NCI-H1105 (cell line): ENCODE data around the gene ENOSF1.

Source experiments
- DNase-seq: peaks from one replicate; lab custom pipeline; 2025; lab: John Stamatoyannopoulos, UW

Gene ENOSF1

DNA sequence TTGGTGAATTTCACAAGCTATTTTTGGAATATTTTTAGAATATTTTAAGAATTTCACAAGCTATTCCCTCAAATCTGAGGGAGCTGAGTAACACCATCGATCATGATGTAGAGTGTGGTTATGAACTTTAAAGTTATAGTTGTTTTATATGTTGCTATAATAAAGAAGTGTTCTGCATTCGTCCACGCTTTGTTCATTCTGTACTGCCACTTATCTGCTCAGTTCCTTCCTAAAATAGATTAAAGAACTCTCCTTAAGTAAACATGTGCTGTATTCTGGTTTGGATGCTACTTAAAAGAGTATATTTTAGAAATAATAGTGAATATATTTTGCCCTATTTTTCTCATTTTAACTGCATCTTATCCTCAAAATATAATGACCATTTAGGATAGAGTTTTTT is 39.1 kb downstream of the ENOSF1 start:
- no peak for DNase-seq

DNA sequence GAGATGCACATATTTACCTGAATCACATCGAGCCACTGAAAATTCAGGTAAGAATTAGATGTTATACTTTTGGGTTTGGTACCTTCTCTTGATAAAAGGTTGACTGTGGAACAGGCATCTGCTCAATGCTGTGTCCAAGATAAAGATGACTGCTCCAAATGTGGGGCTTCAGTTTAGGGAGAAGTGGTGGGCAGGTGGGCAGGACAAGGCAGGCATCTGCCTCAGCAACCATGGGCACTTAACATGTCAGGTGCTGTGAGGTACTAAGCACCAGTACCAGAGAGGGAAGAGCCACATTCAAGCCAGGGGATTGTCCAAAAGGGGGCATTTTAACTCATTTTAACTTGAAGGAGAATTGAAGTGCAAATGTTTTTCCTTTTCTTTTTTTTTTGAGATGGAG is 41.0 kb downstream of the ENOSF1 start:
- no peak for DNase-seq

DNA sequence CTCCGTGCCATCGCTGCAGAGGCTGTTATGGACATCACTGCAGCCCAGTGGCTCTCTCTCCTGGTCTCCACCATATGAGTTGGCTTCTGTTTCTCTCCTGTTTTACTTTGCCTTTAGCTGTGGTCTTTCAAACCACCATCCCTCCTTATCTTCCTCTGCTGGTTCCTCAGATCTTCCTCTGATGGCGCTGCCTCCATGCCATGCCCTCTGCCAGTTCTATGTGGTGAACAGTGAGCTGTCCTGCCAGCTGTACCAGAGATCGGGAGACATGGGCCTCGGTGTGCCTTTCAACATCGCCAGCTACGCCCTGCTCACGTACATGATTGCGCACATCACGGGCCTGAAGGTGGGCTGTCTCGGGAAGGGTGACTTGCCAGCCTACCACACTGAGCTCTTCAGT is 41.9 kb downstream of the ENOSF1 start:
- no peak for DNase-seq

DNA sequence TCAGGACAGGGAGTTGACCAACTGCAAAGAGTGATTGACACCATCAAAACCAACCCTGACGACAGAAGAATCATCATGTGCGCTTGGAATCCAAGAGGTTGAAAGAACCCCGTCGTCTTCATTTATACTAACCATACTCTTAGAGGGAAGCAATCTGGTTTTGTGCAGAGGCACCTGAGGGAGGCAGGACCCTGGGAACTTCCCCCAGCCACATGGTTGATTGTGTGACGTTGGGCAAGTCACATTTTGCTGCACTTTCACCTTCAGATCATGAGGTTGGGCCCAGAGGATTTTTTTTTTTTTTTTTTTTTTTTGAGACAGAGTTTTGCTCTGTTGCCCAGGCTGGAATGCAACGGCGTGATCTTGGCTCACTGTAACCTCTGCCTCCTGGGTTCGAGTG is 43.4 kb downstream of the ENOSF1 start:
- DNase-seq, result no peak

DNA sequence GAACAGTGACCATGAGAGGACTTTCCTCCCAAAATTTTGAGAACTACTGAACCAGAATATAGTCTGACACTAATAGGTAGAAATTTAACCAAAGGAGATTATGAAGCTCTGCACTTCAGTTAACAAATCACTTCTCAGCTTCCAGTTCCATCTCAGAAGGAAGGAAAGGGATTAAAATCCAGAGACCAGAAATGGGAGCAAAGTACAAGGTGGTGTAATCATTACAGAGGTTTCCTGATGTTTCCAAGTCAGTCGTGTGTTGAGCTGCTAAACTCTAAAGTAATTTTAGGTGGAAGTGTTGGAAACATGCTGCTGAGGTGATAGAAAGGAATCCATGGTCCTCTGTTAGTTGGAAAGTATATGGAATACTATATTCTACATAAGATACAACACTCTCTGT is 44.2 kb downstream of the ENOSF1 start:
- DNase-seq, result no peak

DNA sequence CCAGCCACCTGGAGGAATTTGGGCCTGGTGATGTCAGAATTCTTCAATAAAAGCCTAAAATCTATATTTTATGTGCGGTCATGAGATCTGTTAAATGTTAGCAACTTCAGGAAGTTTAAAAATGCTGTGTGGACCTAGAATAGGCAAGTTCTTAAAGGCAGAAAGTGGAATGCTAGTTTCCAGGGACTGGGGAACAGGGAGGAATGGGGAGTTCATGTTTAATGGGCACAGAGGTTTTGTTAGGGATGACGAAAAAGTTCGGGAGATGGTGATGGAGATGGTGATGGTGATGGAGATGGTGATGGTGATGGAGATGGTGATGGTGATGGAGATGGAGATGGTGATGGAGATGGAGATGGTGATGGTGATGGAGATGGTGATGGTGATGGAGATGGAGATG is 45.8 kb downstream of the ENOSF1 start:
- DNase-seq, result no peak

DNA sequence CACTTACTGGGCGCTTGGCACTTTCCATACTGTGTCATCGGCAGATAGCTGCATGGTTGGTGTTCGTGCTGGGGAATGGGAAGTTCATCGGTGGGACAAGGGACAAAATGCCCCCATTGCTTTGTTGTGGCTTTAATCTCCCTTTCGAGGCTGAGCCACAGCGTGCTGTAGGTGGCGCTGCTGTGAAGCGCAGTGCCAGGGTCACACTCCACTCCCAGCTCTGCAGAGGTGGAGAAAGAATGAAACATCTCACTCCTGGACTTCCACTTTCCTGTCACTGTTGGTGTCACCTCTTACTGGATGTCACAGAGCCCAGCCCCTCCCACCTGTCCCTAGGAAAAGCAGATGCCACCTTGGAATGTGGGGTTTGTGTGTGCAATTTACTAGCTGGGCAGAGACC is 46.3 kb downstream of the ENOSF1 start:
- DNase-seq, result no peak

DNA sequence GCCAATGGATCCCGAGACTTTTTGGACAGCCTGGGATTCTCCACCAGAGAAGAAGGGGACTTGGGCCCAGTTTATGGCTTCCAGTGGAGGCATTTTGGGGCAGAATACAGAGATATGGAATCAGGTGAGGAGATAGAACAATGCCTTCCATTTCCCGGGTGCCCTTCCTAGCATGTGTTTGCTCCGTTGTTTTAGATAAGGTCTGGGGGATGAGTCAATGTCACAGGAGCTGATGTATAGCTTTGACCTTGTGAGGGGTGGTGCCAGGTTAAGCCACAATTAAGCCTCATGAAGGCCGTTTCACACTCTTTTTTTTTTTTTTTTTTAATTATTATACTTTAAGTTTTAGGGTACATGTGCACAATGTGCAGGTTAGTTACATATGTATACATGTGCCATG is 50.2 kb downstream of the ENOSF1 start:
- DNase-seq, result no peak

DNA sequence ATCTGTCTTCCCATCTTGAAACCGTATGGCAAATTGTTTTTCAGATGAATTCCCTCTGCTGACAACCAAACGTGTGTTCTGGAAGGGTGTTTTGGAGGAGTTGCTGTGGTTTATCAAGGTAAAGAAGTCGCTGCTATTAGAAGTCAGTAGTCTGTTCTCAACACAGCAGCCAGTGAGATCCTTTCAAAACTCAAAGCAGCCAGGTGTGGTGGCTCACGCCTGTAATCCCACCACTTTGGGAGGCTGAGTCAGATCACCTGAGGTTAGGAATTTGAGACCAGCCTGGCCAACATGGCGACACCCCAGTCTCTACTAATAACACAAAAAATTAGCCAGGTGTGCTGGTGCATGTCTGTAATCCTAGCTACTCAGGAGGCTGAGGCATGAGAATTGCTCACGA is 52.8 kb downstream of the ENOSF1 start:
- DNase-seq, result no peak

DNA sequence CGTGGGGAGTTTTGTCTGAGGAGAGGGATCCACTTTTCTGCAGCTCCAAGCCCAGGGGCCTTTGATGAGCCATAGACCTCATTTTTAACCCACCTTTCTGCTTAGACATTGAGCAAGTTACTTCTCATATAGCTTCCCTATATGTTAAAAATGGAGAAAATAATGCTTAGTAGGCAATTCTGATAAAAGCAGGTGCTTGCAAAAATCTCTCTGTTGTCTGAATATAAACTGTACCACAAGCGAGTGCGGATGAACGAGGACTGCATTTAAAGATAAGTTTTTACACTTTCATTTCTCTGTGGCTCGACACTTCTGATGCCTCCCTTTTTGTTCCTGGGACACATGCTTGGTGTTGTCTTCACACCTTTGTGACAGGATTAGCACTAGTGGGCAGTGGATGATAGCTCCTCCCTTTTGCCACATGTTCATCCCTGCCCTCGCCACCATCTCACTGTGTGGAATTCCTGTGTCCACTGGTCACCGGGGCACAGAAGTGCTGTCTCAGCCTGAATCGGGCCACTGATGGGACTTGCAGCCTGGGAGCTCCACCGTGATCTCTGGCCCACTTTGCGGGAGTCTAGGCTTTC is 53.4 kb downstream of the ENOSF1 start:
- DNase-seq, result no peak

DNA sequence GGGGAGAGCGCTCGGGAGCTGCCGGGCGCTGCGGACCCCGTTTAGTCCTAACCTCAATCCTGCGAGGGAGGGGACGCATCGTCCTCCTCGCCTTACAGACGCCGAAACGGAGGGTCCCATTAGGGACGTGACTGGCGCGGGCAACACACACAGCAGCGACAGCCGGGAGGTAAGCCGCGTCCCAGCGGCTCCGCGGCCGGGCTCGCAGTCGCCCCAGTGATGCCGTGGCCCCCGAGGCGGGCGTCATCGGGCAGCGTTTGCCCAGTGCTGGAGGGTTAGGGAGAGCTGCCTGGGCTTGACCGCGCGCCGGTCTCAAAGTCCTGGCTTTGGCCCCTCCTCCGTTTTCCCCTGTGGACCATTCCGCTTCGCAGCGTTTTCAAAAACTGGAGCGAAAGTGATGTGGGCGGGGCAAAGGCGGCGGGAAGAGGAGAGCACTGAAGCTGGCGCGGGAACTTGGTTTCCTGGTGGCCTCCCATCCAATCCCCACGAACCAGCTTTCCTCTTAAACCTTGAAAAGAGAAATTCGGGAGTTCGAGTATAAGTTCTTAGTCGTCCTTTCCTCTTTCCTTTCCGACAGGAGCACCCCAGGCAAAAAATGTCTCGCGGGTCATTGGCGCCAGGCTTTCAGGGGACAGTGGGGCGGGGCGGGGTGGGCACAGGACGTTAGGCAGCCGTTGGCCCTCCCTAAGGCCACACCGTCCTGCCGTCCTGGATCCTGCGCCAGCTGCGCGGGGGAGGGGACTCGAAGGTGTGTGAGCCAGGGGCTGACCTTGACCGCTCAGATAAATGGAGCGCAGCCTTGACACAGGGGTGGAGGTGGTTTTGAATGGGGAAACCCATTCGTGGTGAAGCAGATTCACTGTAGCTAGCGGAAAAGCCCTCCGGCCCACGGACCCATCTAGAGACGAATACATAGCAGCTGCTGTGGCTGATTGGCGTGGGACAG is 54.2 kb downstream of the ENOSF1 start:
- peak; percentile 76 for DNase-seq

DNA sequence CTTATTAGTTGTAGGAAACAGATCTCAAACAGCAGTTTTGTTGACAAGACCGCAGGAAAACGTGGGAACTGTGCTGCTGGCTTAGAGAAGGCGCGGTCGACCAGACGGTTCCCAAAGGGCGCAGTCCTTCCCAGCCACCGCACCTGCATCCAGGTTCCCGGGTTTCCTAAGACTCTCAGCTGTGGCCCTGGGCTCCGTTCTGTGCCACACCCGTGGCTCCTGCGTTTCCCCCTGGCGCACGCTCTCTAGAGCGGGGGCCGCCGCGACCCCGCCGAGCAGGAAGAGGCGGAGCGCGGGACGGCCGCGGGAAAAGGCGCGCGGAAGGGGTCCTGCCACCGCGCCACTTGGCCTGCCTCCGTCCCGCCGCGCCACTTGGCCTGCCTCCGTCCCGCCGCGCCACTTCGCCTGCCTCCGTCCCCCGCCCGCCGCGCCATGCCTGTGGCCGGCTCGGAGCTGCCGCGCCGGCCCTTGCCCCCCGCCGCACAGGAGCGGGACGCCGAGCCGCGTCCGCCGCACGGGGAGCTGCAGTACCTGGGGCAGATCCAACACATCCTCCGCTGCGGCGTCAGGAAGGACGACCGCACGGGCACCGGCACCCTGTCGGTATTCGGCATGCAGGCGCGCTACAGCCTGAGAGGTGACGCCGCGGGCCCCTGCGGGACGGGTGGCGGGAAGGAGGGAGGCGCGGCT is 55.0 kb downstream of the ENOSF1 start, which contains the start of gene TYMS:
Gene TYMS (plus strand): TSS at position 343 of the 690 bp plus-strand sequence. CDS start 90 bp downstream, at position 433.
- peak; percentile 59 for DNase-seq

DNA sequence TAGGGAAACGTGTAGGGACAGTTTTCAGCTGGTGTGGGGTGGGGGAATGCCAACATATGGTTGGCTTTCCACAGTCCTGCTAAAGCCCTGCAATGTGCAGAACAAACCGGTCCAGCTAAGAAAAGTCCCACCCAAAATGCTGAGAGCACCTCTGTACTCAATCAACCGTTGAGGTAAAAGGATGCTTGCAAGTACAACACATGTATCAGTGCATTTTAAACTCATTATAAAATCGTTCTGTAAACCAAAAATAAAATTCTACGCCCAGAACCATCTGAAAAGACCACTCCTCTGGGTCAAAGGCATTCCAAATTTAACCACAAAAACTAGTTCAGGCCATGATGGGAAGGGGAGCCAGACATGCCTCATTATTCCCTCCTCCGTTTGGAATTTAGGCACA is 57.0 kb downstream of the ENOSF1 start:
- DNase-seq, result no peak

DNA sequence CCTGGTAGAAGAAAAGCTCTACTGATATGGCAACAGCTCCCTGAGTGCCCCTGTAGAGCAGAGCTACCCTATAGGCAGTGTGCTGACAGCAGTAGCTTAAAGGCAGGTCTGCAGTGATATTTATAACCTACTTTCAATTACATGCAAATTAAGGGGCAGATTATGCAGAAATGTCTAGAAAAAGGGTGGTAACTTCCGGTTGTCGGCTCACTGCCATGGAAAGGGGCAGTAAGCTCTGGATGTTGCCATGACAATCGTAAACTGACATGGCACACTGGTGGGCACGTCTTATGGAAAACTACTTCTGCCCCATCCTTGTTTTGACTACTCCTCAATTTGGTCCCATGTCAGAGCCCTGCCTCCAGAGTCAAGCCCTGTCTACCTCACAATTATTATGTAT is 57.8 kb downstream of the ENOSF1 start:
- DNase-seq, result no peak

DNA sequence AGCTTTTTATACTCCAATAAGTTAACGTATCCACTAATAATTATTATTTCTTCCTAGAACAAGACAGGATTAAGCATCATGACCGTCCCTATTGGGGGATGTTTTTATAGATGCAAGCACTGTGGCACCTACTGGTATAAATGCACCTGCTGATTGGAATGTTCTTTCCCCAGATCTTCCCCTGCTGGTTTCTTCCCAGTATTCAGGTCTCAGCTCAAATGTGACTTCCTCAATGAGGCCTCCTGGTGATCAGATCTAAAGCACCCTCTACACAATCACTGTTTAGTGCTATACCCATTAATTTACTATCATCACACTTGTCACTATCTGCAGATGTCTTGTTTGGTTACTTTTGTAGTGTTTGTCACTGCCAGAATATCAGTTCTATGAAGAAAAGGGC is 58.9 kb downstream of the ENOSF1 start:
- DNase-seq, result no peak

DNA sequence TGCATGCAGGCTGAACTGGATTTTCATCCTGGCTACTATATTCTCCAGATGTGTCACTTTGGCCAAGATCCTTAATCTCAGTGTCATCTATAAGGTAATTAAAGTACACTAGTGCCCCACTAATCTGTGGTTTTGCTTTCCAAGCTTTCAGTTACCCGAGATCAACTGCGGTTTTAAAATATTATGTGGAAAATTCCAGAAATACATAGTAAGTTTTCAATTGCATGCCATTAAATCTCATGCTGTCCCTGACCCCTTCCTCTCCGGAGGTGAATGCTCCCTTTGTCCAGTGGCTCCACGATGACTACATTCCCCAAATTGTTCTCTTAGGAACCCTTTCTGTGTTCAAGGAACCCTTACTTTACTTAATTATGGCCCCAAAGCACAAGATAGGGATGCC is 60.3 kb downstream of the ENOSF1 start:
- no peak for DNase-seq

DNA sequence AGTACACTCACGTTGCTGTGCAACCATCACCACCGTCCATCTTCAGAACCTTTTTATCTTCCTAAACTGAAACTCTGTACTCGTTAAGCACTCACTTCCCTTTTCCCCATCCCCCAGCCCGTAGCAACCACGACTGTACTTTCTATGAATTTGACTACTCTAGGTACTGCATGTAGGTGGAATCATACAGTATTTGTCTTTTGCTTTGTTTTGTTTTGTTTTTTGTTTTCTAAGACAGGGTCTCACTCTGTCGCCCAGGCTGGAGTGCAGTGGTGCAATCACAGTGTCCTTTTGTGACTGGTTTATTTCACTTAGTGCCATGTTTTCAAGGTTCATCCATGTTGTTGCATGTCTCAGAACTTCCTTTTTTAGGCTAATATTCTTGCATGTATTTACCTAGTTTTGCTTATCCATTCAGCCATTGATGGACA is 62.0 kb downstream of the ENOSF1 start:
- no peak for DNase-seq

DNA sequence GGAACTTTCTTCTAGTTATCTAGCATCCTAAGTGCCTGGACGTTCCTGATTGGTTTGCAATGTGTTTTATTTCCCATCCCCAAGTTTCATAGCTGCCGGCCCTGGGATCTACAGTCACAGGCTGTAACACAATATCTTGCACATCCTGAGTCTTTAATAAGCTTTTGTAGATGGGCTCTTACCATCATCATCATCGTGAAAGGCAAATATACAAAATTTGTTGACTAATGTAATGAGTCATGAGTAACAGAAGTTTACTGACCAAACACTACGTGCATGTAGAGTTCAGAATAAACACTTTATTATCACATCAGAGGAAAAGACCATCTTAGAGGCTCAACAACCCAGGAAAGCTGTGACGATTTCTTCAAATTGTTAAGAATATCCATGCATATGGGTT is 63.1 kb downstream of the ENOSF1 start:
- DNase-seq, result no peak

DNA sequence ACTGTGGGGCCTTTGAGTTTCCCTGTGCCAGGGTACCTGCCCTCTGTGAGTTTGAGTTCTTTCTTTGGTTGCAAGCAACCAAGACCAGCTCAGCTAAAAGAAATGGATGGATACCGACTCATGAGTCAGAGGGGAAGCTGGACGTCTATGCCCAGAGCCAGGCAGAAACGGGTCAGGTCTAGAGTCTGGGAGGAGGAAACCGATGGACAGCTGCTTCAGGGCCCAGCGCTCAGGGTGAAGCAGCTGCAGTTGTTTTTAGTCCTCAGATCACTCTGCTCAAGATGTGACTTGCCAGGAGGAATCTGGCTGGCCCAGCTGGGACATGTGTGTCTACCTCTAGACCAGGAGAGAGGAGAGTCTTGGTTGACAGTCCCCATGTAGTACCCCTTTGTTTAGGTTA is 65.1 kb downstream of the ENOSF1 start:
- no peak for DNase-seq

DNA sequence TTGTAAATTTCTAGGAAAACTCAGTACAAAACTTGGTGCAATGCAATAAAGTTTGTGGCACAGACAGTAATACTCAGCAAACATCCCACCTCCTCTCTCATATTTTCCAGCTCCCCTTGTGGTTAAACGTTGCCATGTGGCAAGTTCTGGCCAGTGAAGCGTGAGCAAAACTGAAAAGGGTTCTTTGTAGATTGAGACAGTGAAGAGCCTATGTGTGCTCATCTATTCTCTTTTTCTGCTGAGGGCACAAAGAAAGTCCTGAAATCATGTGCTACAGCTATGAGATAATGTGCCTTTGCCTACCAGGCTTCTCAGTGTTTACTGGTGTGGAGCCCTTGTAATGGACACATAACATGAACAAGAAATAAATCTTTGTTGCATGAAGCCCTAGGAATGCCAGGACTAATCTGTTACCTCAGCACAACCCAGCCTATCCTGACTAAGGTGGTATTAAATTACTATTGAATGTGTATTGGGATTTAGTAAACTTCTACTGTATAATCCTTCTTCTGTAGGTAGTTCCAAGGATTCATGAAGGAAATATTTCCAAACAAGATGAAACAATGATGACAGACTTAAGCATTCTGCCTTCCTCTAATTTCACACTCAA is 67.9 kb downstream of the ENOSF1 start:
- no peak for DNase-seq

DNA sequence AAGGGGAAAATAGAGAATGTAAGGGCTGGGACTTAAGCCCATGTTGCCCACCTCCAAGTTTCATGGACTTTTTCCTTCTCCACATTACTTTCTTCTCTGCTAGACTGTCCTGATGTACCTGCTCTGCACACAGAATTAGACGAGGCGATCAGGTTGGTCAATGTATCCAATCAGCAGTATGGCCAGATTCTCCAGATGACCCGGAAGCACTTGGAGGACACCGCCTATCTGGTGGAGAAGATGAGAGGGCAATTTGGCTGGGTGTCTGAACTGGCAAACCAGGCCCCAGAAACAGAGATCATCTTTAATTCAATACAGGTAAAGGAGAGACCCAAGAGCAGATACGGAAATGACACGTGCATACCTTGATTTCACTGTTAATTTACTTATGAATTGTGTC is 71.2 kb downstream of the ENOSF1 start:
- DNase-seq, result no peak

DNA sequence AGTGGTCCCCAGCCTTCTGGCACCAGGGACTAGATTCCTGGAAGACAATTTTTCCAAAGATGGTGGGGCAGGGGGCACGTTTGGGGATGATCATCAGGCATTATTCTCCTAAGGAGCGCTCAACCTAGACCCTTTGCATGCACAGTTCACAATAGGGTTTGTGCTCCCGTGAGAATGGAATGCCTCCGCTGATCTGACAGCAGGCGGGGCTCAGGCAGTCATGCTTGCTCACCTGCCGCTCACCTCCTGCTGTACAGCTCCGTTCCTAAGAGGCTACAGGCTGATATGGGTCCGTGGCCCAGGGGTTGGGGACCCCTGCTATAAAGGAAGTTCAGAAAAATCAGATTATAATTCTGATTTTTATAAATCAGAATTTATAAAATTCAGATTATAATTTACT is 77.3 kb downstream of the ENOSF1 start:
- no peak for DNase-seq
